NT2/D1 (cell line): ENCODE measurements around the gene ABI2.
A peak's percentile ranks its signal among the peaks of the same experiment; 100 is the strongest.

Experiments
- DNase-seq: peaks from one replicate; pipeline ENCODE4 v3.0.0-alpha.2; 2011; ENCODE audit warnings: low read depth, low spot score
- H3K27me3 ChIP-seq: 2 replicates; pipeline ENCODE4 v1.6.0; 2011; ENCODE audit warnings: mild to moderate bottlenecking; ENCODE audit not compliant: insufficient read length, insufficient read depth
- H3K36me3 ChIP-seq: 2 replicates; pipeline ENCODE4 v1.6.1; 2011; ENCODE audit warnings: mild to moderate bottlenecking, low read length, mixed read lengths; ENCODE audit not compliant: insufficient read depth, insufficient read length
- H3K4me1 ChIP-seq: 2 replicates; pipeline ENCODE4 v1.5.1; 2011; ENCODE audit not compliant: insufficient read depth, insufficient read length
- H3K4me3 ChIP-seq: 2 replicates; pipeline ENCODE4 v1.5.1; 2011; ENCODE audit warnings: low read depth; ENCODE audit not compliant: insufficient read length
- H3K9ac ChIP-seq: 2 replicates; pipeline ENCODE4 v1.6.0; 2011; ENCODE audit warnings: low read depth; ENCODE audit not compliant: insufficient read length
- H3K9me3 ChIP-seq: 2 replicates; pipeline ENCODE4 v1.5.1; 2011; ENCODE audit warnings: mild to moderate bottlenecking, low read length; ENCODE audit not compliant: insufficient read depth
- SUZ12 ChIP-seq: IDR thresholded peaks from 2 replicates; pipeline ENCODE4 v1.6.1; 2011; ENCODE audit not compliant: insufficient read length, insufficient read depth; ENCODE audit errors: extremely low read depth
- YY1 ChIP-seq: IDR thresholded peaks from 2 replicates; pipeline ENCODE4 v1.6.1; 2011; ENCODE audit not compliant: insufficient read length, insufficient read depth
- ZNF274 ChIP-seq: IDR thresholded peaks from 2 replicates; pipeline ENCODE4 v1.6.1; 2011; ENCODE audit warnings: mild to moderate bottlenecking, low read depth, low read length

ABI2 gene

DNA sequence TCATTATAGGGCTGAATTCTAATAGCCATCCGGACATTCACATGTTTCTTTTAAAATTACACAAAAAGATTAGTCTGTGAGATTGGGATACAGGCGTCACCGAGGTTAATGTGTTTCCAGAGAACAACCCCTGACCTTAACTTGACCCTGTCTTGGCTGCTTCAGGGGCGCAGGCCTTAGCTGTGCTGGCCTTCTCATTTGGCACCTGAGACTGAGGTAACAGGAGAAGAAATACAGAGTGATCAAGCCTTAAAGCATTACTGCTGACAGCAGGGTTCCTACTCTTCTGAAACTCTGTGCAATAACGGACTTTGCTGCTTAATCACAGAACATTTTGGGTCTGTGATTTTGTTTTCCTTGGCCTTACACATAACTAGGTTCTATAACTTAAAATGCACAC is 114.3 kb downstream of the ABI2 start:
- Histone ChIP-seq H3K36me3 (peaks cover 84% of the 10 kb centered on the region), H3K9me3 (no peaks in the 10 kb centered on the region)

GRCh38 chr2:203444738-203445137 is 116.5 kb downstream of the ABI2 start:
- H3K9ac ChIP-seq, result no peak overlapping the region
- TF ChIP-seq YY1 (no peak), SUZ12 (no peak), ZNF274 (no peak)
- H3K4me3 ChIP-seq, result no peak overlapping the region
- peaks cover 7% of the 10 kb centered on the region for H3K4me1 ChIP-seq
- DNase-seq, result no peak
- peaks cover 84% of the 10 kb centered on the region for H3K36me3 ChIP-seq
- no peaks in the 10 kb centered on the region for H3K9me3 ChIP-seq
- no peaks in the 10 kb centered on the region for H3K27me3 ChIP-seq

More for the DNA sequence above, 114.3 kb downstream of the ABI2 start:
- no peak overlapping the region for H3K4me3 ChIP-seq
- peaks cover 7% of the 10 kb centered on the region for H3K4me1 ChIP-seq
- TF ChIP-seq YY1 (no peak), SUZ12 (no peak), ZNF274 (no peak)
- no peaks in the 10 kb centered on the region for H3K27me3 ChIP-seq
- DNase-seq, result no peak
- no peak overlapping the region for H3K9ac ChIP-seq

- Histone ChIP-seq H3K27me3 (no peaks in the 10 kb centered on the region), H3K36me3 (peaks cover 84% of the 10 kb centered on the region), H3K4me1 (no peaks in the 10 kb centered on the region), H3K4me3 (no peak overlapping the region), H3K9me3 (no peaks in the 10 kb centered on the region), H3K9ac (no peak overlapping the region)
- TF ChIP-seq YY1 (no peak), SUZ12 (no peak), ZNF274 (no peak)
- no peak for DNase-seq
Observed at GRCh38 chr2:203446071-203446481, 117.9 kb downstream of the ABI2 start.

GRCh38 chr2:203446780-203447179 is 118.6 kb downstream of the ABI2 start:
- no peaks in the 10 kb centered on the region for H3K4me1 ChIP-seq
- no peaks in the 10 kb centered on the region for H3K27me3 ChIP-seq
- TF ChIP-seq SUZ12 (no peak), YY1 (no peak), ZNF274 (no peak)
- H3K9me3 ChIP-seq, result no peaks in the 10 kb centered on the region
- DNase-seq, result no peak
- H3K9ac ChIP-seq, result no peak overlapping the region
- peaks cover 85% of the 10 kb centered on the region for H3K36me3 ChIP-seq
- H3K4me3 ChIP-seq, result no peak overlapping the region

DNA sequence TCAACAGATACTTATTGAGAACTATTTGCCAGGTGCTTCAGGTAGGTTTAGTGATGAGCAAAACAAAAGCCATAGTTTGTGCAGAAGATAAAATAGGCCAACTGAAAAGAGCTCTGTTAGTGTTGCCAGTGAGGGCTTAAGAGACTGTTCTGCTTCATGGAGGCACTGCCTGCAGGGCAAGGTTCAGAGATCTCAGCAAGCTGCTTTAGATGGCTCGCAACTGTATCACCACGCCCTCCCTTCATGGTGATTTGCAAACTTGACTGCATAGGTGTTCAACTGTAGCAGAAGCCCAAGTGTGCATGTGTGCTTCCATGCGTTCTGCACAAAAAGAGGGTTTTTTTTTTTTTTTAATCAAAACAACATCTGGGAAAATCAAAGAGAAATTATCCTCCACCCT is 122.4 kb downstream of the ABI2 start:
- H3K36me3 ChIP-seq, result peaks cover 82% of the 10 kb centered on the region

GRCh38 chr2:203451011-203451410 is 122.8 kb downstream of the ABI2 start:
- no peak for TF ChIP-seq ZNF274
- no peak for TF ChIP-seq SUZ12
- TF ChIP-seq YY1, result no peak
- H3K9me3 ChIP-seq, result no peaks in the 10 kb centered on the region
- no peak overlapping the region for H3K9ac ChIP-seq
- peaks cover 80% of the 10 kb centered on the region for H3K36me3 ChIP-seq
- H3K4me1 ChIP-seq, result no peaks in the 10 kb centered on the region
- H3K4me3 ChIP-seq, result no peak overlapping the region
- DNase-seq, result no peak
- no peaks in the 10 kb centered on the region for H3K27me3 ChIP-seq

More for the DNA sequence above, 122.4 kb downstream of the ABI2 start:
- H3K9ac ChIP-seq, result no peak overlapping the region
- H3K4me1 ChIP-seq, result no peaks in the 10 kb centered on the region
- DNase-seq, result no peak
- H3K4me3 ChIP-seq, result no peak overlapping the region
- no peaks in the 10 kb centered on the region for H3K9me3 ChIP-seq
- H3K27me3 ChIP-seq, result no peaks in the 10 kb centered on the region
- TF ChIP-seq YY1 (no peak), SUZ12 (no peak)

DNA sequence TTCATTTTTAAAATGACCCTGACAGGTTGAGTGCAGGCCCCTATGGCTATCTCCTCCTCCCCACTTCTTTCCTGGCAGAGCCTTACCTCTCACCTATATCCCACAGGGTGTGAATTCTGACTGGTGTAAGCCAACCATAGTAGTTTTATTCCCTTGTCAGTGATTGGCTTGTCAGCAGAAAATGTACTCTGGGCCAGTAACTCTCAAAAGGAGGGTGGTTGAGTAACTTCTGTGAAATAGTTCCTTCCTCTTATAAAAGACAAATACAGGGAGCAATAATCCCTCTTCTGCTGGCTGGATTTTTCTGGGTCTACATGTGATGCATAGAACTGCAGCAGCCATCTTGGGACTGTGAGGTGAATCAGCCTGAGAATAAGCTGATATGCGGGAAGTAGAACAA is 123.5 kb downstream of the ABI2 start:
- Histone ChIP-seq H3K9me3 (no peaks in the 10 kb centered on the region), H3K27me3 (no peaks in the 10 kb centered on the region), H3K9ac (no peak overlapping the region), H3K4me3 (no peak overlapping the region), H3K4me1 (no peaks in the 10 kb centered on the region), H3K36me3 (peaks cover 80% of the 10 kb centered on the region)
- TF ChIP-seq SUZ12, result no peak
- TF ChIP-seq ZNF274, result no peak
- no peak for TF ChIP-seq YY1
- no peak for DNase-seq

DNA sequence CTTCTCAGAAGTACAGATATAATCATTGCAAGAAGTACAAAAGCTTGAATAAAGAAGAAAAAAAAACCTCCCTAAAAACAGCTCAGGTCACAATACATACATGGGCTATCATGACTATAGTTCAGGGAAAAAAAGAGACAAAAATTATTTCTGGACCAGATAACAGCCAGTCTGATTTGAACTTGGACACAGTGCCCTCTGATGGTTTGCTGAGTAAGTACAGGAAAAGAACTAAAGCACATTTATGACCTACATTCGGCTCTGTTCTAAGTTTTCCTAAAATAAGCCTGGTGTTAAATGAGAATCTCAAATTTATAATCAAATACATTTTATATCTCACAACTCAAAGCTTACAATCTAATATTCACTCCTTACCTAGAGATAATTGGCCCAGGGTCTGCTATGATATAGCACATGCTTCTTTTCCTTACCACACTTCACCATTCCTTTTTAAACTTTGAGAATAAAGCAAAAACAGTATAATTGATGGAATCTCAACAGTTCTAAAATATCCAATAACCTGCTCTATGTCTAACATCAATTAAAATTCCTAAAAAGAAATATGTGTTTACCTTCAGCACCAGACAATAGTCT is 125.8 kb downstream of the ABI2 start:
- DNase-seq, result peak; percentile 11
- no peaks in the 10 kb centered on the region for H3K4me1 ChIP-seq
- no peaks in the 10 kb centered on the region for H3K9me3 ChIP-seq
- no peaks in the 10 kb centered on the region for H3K27me3 ChIP-seq
- TF ChIP-seq SUZ12 (no peak), YY1 (no peak)
- H3K9ac ChIP-seq, result no peak overlapping the region
- H3K36me3 ChIP-seq, result peaks cover 75% of the 10 kb centered on the region
- H3K4me3 ChIP-seq, result no peak overlapping the region
